Measurements from ENCODE around the gene WDR1. TPM values are rescaled to one million over a fixed set of nuclear protein-coding genes. Genes with fewer than 3 reads are reported as not detected.
A peak's percentile ranks its signal among the peaks of the same experiment; 100 is the strongest.

WDR1 gene
- total and polyA plus RNA-seq, 2 of the 13 experiments (the other 11 are each of a cell fraction or from before 2014, with no cell fraction given): 106 to 198 TPM

DNA sequence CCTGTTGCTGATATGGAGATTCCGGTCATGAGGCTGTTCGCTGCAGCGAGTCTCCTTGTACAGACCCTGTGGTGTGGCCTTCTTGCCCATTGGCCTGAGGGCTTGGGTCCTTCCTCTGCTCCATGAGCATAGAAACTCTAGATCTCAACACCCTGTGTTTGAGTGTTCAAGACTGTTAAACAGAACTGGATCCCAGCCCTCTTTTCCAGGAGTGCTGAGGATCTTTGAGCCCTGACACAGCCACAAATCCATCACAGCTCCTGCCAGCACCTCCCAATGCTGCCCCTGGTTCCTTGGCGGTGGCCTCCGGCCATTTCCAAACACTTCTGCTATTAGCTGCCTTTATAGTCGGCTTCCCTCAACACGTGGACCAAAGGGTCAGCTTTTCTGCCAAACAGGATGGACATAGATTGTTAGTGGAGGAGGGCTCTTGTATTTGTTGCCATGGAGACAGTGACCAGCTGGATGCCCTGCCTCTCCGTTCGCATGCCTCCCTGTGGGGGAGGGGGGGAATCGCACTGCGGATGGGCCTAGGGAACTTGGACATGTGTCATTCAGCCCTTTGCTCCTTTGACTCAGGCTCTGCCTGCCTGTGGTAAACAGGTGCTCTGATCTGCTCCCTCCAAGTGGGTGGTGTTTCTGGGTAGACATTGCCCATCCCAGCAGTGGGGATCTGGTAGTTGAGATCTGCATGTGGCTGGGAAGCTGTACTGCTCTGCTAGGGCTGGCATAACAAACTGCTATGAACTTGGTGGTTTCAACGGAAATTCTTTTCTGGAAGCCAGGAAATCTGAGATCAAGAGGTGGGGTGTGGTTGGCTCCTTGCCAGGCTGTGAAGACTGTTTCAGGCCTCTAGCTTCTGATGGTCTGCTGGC is 6.9 kb upstream of the WDR1 start (continued):
- no peak for TF ChIP-seq ZNF12 (CRISPR knock-in tag; IDR thresholded peaks at IDR 0.05)
- no peak for TF ChIP-seq SNAI1 (CRISPR knock-in tag; IDR thresholded peaks at IDR 0.05; ENCODE audit: borderline replicate concordance)
- no peak for TF ChIP-seq POLR2G (IDR thresholded peaks at IDR 0.05; ENCODE audit: low read depth, low read length)
- no peak for TF ChIP-seq ZNF781 (CRISPR knock-in tag; IDR thresholded peaks at IDR 0.05; ENCODE audit: borderline replicate concordance, not compliant biosample characterization)
- TF ChIP-seq ZNF124 (CRISPR knock-in tag; IDR thresholded peaks at IDR 0.05): 0 out of 2 replicates have a peak, but pooled peaks have one; percentile 8
- no peak for TF ChIP-seq ZNF329 (CRISPR knock-in tag; IDR thresholded peaks at IDR 0.05; ENCODE audit: low read depth)
- TF ChIP-seq, protein P1, sequence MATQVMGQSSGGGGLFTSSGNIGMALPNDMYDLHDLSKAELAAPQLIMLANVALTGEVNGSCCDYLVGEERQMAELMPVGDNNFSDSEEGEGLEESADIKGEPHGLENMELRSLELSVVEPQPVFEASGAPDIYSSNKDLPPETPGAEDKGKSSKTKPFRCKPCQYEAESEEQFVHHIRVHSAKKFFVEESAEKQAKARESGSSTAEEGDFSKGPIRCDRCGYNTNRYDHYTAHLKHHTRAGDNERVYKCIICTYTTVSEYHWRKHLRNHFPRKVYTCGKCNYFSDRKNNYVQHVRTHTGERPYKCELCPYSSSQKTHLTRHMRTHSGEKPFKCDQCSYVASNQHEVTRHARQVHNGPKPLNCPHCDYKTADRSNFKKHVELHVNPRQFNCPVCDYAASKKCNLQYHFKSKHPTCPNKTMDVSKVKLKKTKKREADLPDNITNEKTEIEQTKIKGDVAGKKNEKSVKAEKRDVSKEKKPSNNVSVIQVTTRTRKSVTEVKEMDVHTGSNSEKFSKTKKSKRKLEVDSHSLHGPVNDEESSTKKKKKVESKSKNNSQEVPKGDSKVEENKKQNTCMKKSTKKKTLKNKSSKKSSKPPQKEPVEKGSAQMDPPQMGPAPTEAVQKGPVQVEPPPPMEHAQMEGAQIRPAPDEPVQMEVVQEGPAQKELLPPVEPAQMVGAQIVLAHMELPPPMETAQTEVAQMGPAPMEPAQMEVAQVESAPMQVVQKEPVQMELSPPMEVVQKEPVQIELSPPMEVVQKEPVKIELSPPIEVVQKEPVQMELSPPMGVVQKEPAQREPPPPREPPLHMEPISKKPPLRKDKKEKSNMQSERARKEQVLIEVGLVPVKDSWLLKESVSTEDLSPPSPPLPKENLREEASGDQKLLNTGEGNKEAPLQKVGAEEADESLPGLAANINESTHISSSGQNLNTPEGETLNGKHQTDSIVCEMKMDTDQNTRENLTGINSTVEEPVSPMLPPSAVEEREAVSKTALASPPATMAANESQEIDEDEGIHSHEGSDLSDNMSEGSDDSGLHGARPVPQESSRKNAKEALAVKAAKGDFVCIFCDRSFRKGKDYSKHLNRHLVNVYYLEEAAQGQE (IDR thresholded peaks at IDR 0.05; ENCODE audit: borderline replicate concordance in 1 of 2, low read depth in 1 of 2, low read length in 2 of 2): no peak
- TF ChIP-seq ZNF879 (CRISPR knock-in tag; IDR thresholded peaks at IDR 0.05): peak; percentile 63; the same call in 1 of the 2 replicates
- TF ChIP-seq, protein P2, sequence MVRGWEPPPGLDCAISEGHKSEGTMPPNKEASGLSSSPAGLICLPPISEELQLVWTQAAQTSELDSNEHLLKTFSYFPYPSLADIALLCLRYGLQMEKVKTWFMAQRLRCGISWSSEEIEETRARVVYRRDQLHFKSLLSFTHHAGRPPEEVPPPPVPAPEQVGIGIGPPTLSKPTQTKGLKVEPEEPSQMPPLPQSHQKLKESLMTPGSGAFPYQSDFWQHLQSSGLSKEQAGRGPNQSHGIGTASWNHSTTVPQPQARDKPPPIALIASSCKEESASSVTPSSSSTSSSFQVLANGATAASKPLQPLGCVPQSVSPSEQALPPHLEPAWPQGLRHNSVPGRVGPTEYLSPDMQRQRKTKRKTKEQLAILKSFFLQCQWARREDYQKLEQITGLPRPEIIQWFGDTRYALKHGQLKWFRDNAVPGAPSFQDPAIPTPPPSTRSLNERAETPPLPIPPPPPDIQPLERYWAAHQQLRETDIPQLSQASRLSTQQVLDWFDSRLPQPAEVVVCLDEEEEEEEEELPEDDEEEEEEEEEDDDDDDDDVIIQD (CRISPR knock-in tag; IDR thresholded peaks at IDR 0.05; ENCODE audit: low read depth): peak; percentile 67; the same call in 1 of the 2 replicates
- TF ChIP-seq ZNF431 (CRISPR knock-in tag; IDR thresholded peaks at IDR 0.05; ENCODE audit: borderline replicate concordance, low read depth): no peak
- TF ChIP-seq RELA (CRISPR knock-in tag; IDR thresholded peaks at IDR 0.05): no peak
- TF ChIP-seq ZSCAN30 (CRISPR knock-in tag; IDR thresholded peaks at IDR 0.05): no peak
- TF ChIP-seq, protein P3, sequence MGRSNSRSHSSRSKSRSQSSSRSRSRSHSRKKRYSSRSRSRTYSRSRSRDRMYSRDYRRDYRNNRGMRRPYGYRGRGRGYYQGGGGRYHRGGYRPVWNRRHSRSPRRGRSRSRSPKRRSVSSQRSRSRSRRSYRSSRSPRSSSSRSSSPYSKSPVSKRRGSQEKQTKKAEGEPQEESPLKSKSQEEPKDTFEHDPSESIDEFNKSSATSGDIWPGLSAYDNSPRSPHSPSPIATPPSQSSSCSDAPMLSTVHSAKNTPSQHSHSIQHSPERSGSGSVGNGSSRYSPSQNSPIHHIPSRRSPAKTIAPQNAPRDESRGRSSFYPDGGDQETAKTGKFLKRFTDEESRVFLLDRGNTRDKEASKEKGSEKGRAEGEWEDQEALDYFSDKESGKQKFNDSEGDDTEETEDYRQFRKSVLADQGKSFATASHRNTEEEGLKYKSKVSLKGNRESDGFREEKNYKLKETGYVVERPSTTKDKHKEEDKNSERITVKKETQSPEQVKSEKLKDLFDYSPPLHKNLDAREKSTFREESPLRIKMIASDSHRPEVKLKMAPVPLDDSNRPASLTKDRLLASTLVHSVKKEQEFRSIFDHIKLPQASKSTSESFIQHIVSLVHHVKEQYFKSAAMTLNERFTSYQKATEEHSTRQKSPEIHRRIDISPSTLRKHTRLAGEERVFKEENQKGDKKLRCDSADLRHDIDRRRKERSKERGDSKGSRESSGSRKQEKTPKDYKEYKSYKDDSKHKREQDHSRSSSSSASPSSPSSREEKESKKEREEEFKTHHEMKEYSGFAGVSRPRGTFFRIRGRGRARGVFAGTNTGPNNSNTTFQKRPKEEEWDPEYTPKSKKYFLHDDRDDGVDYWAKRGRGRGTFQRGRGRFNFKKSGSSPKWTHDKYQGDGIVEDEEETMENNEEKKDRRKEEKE (IDR thresholded peaks at IDR 0.05): no peak
- no peak for TF ChIP-seq AHR (CRISPR knock-in tag; IDR thresholded peaks at IDR 0.05)
- TF ChIP-seq, protein P4, sequence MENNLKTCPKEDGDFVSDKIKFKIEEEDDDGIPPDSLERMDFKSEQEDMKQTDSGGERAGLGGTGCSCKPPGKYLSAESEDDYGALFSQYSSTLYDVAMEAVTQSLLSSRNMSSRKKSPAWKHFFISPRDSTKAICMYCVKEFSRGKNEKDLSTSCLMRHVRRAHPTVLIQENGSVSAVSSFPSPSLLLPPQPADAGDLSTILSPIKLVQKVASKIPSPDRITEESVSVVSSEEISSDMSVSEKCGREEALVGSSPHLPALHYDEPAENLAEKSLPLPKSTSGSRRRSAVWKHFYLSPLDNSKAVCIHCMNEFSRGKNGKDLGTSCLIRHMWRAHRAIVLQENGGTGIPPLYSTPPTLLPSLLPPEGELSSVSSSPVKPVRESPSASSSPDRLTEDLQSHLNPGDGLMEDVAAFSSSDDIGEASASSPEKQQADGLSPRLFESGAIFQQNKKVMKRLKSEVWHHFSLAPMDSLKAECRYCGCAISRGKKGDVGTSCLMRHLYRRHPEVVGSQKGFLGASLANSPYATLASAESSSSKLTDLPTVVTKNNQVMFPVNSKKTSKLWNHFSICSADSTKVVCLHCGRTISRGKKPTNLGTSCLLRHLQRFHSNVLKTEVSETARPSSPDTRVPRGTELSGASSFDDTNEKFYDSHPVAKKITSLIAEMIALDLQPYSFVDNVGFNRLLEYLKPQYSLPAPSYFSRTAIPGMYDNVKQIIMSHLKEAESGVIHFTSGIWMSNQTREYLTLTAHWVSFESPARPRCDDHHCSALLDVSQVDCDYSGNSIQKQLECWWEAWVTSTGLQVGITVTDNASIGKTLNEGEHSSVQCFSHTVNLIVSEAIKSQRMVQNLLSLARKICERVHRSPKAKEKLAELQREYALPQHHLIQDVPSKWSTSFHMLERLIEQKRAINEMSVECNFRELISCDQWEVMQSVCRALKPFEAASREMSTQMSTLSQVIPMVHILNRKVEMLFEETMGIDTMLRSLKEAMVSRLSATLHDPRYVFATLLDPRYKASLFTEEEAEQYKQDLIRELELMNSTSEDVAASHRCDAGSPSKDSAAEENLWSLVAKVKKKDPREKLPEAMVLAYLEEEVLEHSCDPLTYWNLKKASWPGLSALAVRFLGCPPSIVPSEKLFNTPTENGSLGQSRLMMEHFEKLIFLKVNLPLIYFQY (CRISPR knock-in tag; IDR thresholded peaks at IDR 0.05; ENCODE audit: borderline replicate concordance): no peak
- no peak for TF ChIP-seq POLR2AphosphoS5 (IDR thresholded peaks at IDR 0.05; ENCODE audit: low read depth, low read length)
- no peak for TF ChIP-seq ZNF557 (CRISPR knock-in tag; IDR thresholded peaks at IDR 0.05)
